HepG2 (cell line): Measurements from ENCODE around the gene FAM168A. TPM values are rescaled to one million over a fixed set of nuclear protein-coding genes. Genes with fewer than 3 reads are reported as not detected.

Experiments used
- ATAC-seq: fragments of 200-7000 bp; cut with Tn5 transposase; 3 replicates; pipeline ENCODE4 v1.9.1; 2020; ENCODE audit warnings: mild to moderate bottlenecking, moderate library complexity
- BruUV-seq: library from RNA; stranded (reverse); fragments of 400-500 nt; replicated peaks from 2 replicates; lab custom pipeline; 2021; lab: Mats Ljungman, UMichigan
- CTCF ChIA-PET: fragments of 300-600 bp; formaldehyde crosslinking; extraction: SDS; loops from one replicate; lab custom pipeline; 2021; ENCODE audit warnings: low total read pairs, inconsistent platforms, low intra/inter-chr PET ratio; lab: Yijun Ruan, JAX
- POLR2A ChIA-PET: fragments of 350-600 bp; sonication (Branson Sonifier 250); formaldehyde crosslinking; loops from one replicate; lab custom pipeline; 2020; ENCODE audit warnings: antibody characterized with exemption, inconsistent platforms; lab: Yijun Ruan, JAX
- DNase-seq: peaks from one replicate; pipeline ENCODE4 v3.0.0-alpha.2; 2015; ENCODE audit warnings: low spot score
- FAIRE-seq: peaks from 3 replicates; lab custom pipeline; 2011; peaks lifted over from hg19 to GRCh38; lab: Jason Lieb, UNC
- H2AFZ ChIP-seq: one replicate; pipeline ENCODE4 v1.6.1; 2011; ENCODE audit warnings: low read length, inconsistent platforms
- H3K27ac ChIP-seq: fragments of 300-600 bp; 3 replicates; pipeline ENCODE4 v1.8.0; 2011; ENCODE audit warnings: mixed run types, mild to moderate bottlenecking, mixed read lengths, low read length, inconsistent platforms; ENCODE audit not compliant: insufficient read depth; ENCODE audit errors: extremely low read length
- H3K27me3 ChIP-seq, 2 experiments: fragments of 200-600 bp in 1 of 2; 2 replicates in 1 of 2; 3 replicates in 1 of 2; pipeline versions ENCODE4 v1.6.0 to v1.8.0; 2011; ENCODE audit warnings: low read length in 2 of 2, mild to moderate bottlenecking in 2 of 2, moderate library complexity in 2 of 2, inconsistent platforms in 1 of 2; ENCODE audit not compliant: insufficient read depth in 2 of 2, control insufficient read depth in 1 of 2
- H3K36me3 ChIP-seq, 2 experiments: fragments of 200-600 bp in 1 of 2; replicated peaks in 1 of 2; 2 replicates in 1 of 2; 3 replicates in 1 of 2; pipeline versions ENCODE4 v1.5.1 to v1.8.0; 2011; ENCODE audit warnings: low read length in 2 of 2, inconsistent platforms in 1 of 2; ENCODE audit not compliant: insufficient read depth in 2 of 2, control insufficient read depth in 1 of 2
- H3K4me1 ChIP-seq: 2 replicates; pipeline ENCODE4 v1.5.1; 2012; ENCODE audit warnings: low read length, inconsistent platforms; ENCODE audit not compliant: insufficient read depth
- H3K4me2 ChIP-seq: 2 replicates; pipeline ENCODE4 v1.6.0; 2011; ENCODE audit warnings: low read depth, low read length, inconsistent platforms
- H3K4me3 ChIP-seq, 3 experiments: fragments of 200-600 bp in 1 of 3; sonication (generic), shearing (Covaris generic) in 1 of 3; replicated peaks in 1 of 3; 2 replicates each; pipeline ENCODE4 v1.5.1; 2011 to 2016; ENCODE audit warnings: low read length in 3 of 3, inconsistent platforms in 2 of 3, low read depth in 2 of 3, mild to moderate bottlenecking in 2 of 3, control low read depth in 1 of 3, mixed read lengths in 1 of 3; ENCODE audit not compliant: insufficient read depth in 1 of 3
- H3K79me2 ChIP-seq: one replicate; pipeline ENCODE4 v1.6.1; 2011; ENCODE audit warnings: low read length, inconsistent platforms; ENCODE audit not compliant: insufficient read depth
- H3K9ac ChIP-seq: 2 replicates; pipeline ENCODE4 v1.6.0; 2011; ENCODE audit warnings: mild to moderate bottlenecking, low read depth, low read length, inconsistent platforms; ENCODE audit not compliant: insufficient read depth
- H3K9me3 ChIP-seq: 2 replicates; pipeline ENCODE4 v1.5.1; 2012; ENCODE audit warnings: mild to moderate bottlenecking, low read length
- H4K20me1 ChIP-seq: 2 replicates; pipeline ENCODE4 v1.6.0; 2011; ENCODE audit warnings: inconsistent platforms, mild to moderate bottlenecking, low read length, moderate library complexity; ENCODE audit not compliant: insufficient read depth
- AGO2 ChIP-seq: fragments of 200-400 bp; formaldehyde crosslinking; optimal IDR thresholded peaks from 2 replicates; pipeline ENCODE3; 2017; ENCODE audit warnings: mild to moderate bottlenecking, low read depth, low read length, moderate library complexity
- KDM3A ChIP-seq: IDR thresholded peaks from 2 replicates; pipeline ENCODE4 v1.6.1; 2018; ENCODE audit warnings: low read depth, missing compliant biosample characterization
- MBD4 ChIP-seq: IDR thresholded peaks from 2 replicates; pipeline ENCODE4 v1.6.1; 2012; ENCODE audit warnings: low read length, inconsistent platforms, borderline replicate concordance
- NFIC ChIP-seq: IDR thresholded peaks from 2 replicates; pipeline ENCODE4 v1.6.1; 2012; ENCODE audit warnings: mild to moderate bottlenecking, low read length, inconsistent platforms
- YEATS4 ChIP-seq: sonication (generic); formaldehyde crosslinking; IDR thresholded peaks from 2 replicates; pipeline ENCODE4 v1.4.0; 2020; ENCODE audit warnings: missing genetic modification reagents, borderline replicate concordance
- ZNF251 ChIP-seq: sonication (generic); formaldehyde crosslinking; IDR thresholded peaks from 2 replicates; pipeline ENCODE4 v1.9.0; 2021; ENCODE audit warnings: mild to moderate bottlenecking, missing genetic modification reagents
- ZNF382 ChIP-seq: sonication (generic); formaldehyde crosslinking; IDR thresholded peaks from 2 replicates; pipeline ENCODE4 v1.5.0; 2020; ENCODE audit warnings: missing genetic modification reagents, mild to moderate bottlenecking, borderline replicate concordance
- WGBS: methylation state at CpG from one replicate; pipeline ENCODE4 v1.1.6; 2017; ENCODE audit warnings: low lambda C conversion rate; 5-methylcytosine and 5-hydroxymethylcytosine counted together
- in situ Hi-C: cut with HindIII; loops from 2 replicates; pipeline ENCODE4 v1.10.0; 2017; ENCODE audit warnings: low pct_unique_long_range_greater_than_20kb; ENCODE audit not compliant: extremely low pct_ligation_motif_present
- intact Hi-C: fragments of 100-400 bp; cut with micrococcal nuclease; formaldehyde crosslinking; loops from one replicate; pipeline ENCODE4 v1.10.0; 2022; ENCODE audit not compliant: unreplicated experiment
- polyA plus RNA-seq, 8 experiments: library from polyadenylated mRNA; depleted of rRNA in 3 of 8; stranded (reverse) in 7 of 8; unstranded in 1 of 8; fragments of >200 nt; fragmentation: Illumina TruSeq in 4 of 8; extraction: Trizol in 4 of 8; gene quantifications; 2 replicates each; pipeline versions ENCODE4 v1.2.1 to v1.2.3, GENCODE V29; 2011 to 2016; ENCODE audit warnings: low read depth in 4 of 8, missing spikeins in 1 of 8, mixed read lengths in 1 of 8; ENCODE audit not compliant: insufficient read depth in 1 of 8
- total RNA-seq, 5 experiments: library from RNA; depleted of rRNA; stranded (reverse); fragments of >200 nt; fragmentation: Illumina TruSeq; extraction: Trizol; gene quantifications; 2 replicates each; pipeline ENCODE4 v1.2.3, GENCODE V29; 2016; ENCODE audit warnings: low read depth in 1 of 5
- TF ChIP-seq, protein P1 (sequence below): IDR thresholded peaks from 2 replicates; pipeline ENCODE4 v1.6.1; 2016; ENCODE audit warnings: low read depth
- TF ChIP-seq, protein P2 (sequence below): sonication (generic); formaldehyde crosslinking; IDR thresholded peaks from 2 replicates; pipeline ENCODE4 v1.4.0; 2020; ENCODE audit warnings: missing genetic modification reagents, borderline replicate concordance
- TF ChIP-seq, protein P3 (sequence below): sonication (generic); formaldehyde crosslinking; IDR thresholded peaks from 2 replicates; pipeline ENCODE4 v1.4.0; 2020; ENCODE audit warnings: mild to moderate bottlenecking, missing genetic modification reagents
- TF ChIP-seq, protein P4 (sequence below): sonication (generic); formaldehyde crosslinking; IDR thresholded peaks from 2 replicates; pipeline ENCODE4 v1.8.0; 2022; ENCODE audit warnings: mild to moderate bottlenecking, missing genetic modification reagents

Gene FAM168A
- total and polyA plus RNA-seq, 2 of the 13 experiments (the other 11 are each of a cell fraction or from before 2014, with no cell fraction given) = 13.9 to 15.8 TPM

DNA sequence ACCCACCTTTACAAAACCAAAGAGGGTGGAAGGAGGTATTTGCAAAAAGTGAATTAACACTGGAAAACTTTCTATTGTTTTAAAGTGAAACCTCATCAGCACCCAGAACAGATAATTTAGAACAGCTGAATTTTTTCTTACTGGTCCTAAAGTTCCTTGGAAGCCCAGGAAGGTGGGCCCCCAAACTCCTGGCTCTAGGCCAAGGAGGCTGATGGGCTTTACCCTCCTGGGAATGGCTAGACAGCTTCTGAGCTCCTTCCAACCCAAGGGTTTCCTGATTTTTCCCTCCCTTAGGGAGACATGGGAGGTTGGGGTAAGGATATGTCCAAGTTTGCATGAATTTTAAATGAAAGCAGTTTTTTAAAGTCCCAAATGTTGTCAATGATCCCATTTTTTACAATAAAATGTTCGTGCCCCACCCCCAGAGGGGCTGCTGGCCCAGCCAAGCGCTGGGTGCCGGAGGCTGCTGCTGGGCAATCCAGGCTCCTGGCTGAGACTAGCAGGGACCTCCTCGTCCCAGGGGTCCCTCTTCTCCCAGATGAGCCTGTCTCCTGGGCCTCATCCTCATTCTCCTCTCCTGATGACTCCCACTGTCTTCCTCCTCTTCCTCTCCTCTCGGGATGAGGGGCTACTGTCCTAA lies 193.3 kb downstream of the FAM168A start:
- POLR2A ChIA-PET = no interaction called here
- no peak overlapping the region for H2AFZ ChIP-seq
- no peaks in the 10 kb centered on the region for H3K79me2 ChIP-seq
- WGBS = 95% methylated on average over 2 of the region's 5 CpGs
- H3K4me2 ChIP-seq = no peak overlapping the region
- no peak for DNase-seq
- FAIRE-seq = no peak
- TF ChIP-seq ZNF382 (no peak), YEATS4 (CRISPR knock-in tag) (no peak), MBD4 (no peak), KDM3A (no peak), AGO2 (no peak), NFIC (no peak), ZNF251 (CRISPR knock-in tag) (no peak)
- TF ChIP-seq, protein P1, sequence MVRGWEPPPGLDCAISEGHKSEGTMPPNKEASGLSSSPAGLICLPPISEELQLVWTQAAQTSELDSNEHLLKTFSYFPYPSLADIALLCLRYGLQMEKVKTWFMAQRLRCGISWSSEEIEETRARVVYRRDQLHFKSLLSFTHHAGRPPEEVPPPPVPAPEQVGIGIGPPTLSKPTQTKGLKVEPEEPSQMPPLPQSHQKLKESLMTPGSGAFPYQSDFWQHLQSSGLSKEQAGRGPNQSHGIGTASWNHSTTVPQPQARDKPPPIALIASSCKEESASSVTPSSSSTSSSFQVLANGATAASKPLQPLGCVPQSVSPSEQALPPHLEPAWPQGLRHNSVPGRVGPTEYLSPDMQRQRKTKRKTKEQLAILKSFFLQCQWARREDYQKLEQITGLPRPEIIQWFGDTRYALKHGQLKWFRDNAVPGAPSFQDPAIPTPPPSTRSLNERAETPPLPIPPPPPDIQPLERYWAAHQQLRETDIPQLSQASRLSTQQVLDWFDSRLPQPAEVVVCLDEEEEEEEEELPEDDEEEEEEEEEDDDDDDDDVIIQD (CRISPR knock-in tag) = no peak
- TF ChIP-seq, protein P2, sequence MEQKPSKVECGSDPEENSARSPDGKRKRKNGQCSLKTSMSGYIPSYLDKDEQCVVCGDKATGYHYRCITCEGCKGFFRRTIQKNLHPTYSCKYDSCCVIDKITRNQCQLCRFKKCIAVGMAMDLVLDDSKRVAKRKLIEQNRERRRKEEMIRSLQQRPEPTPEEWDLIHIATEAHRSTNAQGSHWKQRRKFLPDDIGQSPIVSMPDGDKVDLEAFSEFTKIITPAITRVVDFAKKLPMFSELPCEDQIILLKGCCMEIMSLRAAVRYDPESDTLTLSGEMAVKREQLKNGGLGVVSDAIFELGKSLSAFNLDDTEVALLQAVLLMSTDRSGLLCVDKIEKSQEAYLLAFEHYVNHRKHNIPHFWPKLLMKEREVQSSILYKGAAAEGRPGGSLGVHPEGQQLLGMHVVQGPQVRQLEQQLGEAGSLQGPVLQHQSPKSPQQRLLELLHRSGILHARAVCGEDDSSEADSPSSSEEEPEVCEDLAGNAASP (CRISPR knock-in tag) = no peak
- TF ChIP-seq, protein P3, sequence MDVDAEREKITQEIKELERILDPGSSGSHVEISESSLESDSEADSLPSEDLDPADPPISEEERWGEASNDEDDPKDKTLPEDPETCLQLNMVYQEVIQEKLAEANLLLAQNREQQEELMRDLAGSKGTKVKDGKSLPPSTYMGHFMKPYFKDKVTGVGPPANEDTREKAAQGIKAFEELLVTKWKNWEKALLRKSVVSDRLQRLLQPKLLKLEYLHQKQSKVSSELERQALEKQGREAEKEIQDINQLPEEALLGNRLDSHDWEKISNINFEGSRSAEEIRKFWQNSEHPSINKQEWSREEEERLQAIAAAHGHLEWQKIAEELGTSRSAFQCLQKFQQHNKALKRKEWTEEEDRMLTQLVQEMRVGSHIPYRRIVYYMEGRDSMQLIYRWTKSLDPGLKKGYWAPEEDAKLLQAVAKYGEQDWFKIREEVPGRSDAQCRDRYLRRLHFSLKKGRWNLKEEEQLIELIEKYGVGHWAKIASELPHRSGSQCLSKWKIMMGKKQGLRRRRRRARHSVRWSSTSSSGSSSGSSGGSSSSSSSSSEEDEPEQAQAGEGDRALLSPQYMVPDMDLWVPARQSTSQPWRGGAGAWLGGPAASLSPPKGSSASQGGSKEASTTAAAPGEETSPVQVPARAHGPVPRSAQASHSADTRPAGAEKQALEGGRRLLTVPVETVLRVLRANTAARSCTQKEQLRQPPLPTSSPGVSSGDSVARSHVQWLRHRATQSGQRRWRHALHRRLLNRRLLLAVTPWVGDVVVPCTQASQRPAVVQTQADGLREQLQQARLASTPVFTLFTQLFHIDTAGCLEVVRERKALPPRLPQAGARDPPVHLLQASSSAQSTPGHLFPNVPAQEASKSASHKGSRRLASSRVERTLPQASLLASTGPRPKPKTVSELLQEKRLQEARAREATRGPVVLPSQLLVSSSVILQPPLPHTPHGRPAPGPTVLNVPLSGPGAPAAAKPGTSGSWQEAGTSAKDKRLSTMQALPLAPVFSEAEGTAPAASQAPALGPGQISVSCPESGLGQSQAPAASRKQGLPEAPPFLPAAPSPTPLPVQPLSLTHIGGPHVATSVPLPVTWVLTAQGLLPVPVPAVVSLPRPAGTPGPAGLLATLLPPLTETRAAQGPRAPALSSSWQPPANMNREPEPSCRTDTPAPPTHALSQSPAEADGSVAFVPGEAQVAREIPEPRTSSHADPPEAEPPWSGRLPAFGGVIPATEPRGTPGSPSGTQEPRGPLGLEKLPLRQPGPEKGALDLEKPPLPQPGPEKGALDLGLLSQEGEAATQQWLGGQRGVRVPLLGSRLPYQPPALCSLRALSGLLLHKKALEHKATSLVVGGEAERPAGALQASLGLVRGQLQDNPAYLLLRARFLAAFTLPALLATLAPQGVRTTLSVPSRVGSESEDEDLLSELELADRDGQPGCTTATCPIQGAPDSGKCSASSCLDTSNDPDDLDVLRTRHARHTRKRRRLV (CRISPR knock-in tag) = no peak
- TF ChIP-seq, protein P4, sequence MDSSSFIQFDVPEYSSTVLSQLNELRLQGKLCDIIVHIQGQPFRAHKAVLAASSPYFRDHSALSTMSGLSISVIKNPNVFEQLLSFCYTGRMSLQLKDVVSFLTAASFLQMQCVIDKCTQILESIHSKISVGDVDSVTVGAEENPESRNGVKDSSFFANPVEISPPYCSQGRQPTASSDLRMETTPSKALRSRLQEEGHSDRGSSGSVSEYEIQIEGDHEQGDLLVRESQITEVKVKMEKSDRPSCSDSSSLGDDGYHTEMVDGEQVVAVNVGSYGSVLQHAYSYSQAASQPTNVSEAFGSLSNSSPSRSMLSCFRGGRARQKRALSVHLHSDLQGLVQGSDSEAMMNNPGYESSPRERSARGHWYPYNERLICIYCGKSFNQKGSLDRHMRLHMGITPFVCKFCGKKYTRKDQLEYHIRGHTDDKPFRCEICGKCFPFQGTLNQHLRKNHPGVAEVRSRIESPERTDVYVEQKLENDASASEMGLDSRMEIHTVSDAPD = no peak
- no peaks in the 10 kb centered on the region for H3K9me3 ChIP-seq
- no peaks in the 10 kb centered on the region for H4K20me1 ChIP-seq
- H3K27ac ChIP-seq = no peak overlapping the region
- H3K9ac ChIP-seq = no peak overlapping the region
- H3K4me3 ChIP-seq = no peak overlapping the region
- intact Hi-C loops (loop anchor here (5.0 to 10.0 kb wide), 2 partner anchors 220 to 528 kb away; no protein-coding TSS in a partner anchor), in situ Hi-C loops (loop anchor here (5.0 to 10.0 kb wide), 2 partner anchors 220 to 258 kb away; no protein-coding TSS in a partner anchor)
- peaks cover 7 to 18% of the 10 kb centered on the region in 2 experiments for H3K36me3 ChIP-seq
- H3K27me3 ChIP-seq = no peaks in the 10 kb centered on the region
- CTCF ChIA-PET = interaction anchor here (1.2 to 1.6 kb wide), 2 partner anchors 221 to 256 kb away, joined by 5 to 6 read pairs; no protein-coding TSS in a partner anchor
- peaks cover 8% of the 10 kb centered on the region for H3K4me1 ChIP-seq
- BruUV-seq = no TSS peak
- no peak for ATAC-seq
